IMR-90 (cell line): ENCODE measurements around the gene CDK5R1.

Source experiments
- BHLHE40 ChIP-seq: fragments of 150-350 bp; IDR thresholded peaks from 2 replicates; pipeline ENCODE4 v1.6.1; 2016; ENCODE audit warnings: mild to moderate bottlenecking, low read depth, low read length
- CEBPB ChIP-seq: IDR thresholded peaks from 2 replicates; pipeline ENCODE4 v1.6.1; 2012; ENCODE audit warnings: low read depth, low read length, improper control_type of control experiment
- CHD1 ChIP-seq: IDR thresholded peaks from 2 replicates; pipeline ENCODE4 v1.6.1; 2012; ENCODE audit warnings: low read depth, low read length, improper control_type of control experiment
- FOS ChIP-seq: fragments of 150-350 bp; IDR thresholded peaks from 2 replicates; pipeline ENCODE4 v1.6.1; 2016; ENCODE audit warnings: low read depth, low read length
- MAFK ChIP-seq: IDR thresholded peaks from 2 replicates; pipeline ENCODE4 v1.6.1; 2012; ENCODE audit warnings: low read depth, low read length, improper control_type of control experiment
- MAZ ChIP-seq: IDR thresholded peaks from 2 replicates; pipeline ENCODE4 v1.6.1; 2012; ENCODE audit warnings: low read depth, mild to moderate bottlenecking, low read length, improper control_type of control experiment, moderate library complexity, borderline replicate concordance
- MXI1 ChIP-seq: IDR thresholded peaks from 2 replicates; pipeline ENCODE4 v1.6.1; 2012; ENCODE audit warnings: low read depth, mild to moderate bottlenecking, low read length, moderate library complexity, borderline replicate concordance
- POLR2A ChIP-seq: IDR thresholded peaks from 2 replicates; pipeline ENCODE4 v1.6.1; 2012; ENCODE audit warnings: mild to moderate bottlenecking, low read depth, low read length
- RAD21 ChIP-seq: IDR thresholded peaks from 2 replicates; pipeline ENCODE4 v1.6.1; 2012; ENCODE audit warnings: low read length, improper control_type of control experiment
- RCOR1 ChIP-seq: IDR thresholded peaks from 2 replicates; pipeline ENCODE4 v1.6.1; 2012; ENCODE audit warnings: mild to moderate bottlenecking, low read length, improper control_type of control experiment; ENCODE audit not compliant: insufficient replicate concordance
- RFX5 ChIP-seq: IDR thresholded peaks from 2 replicates; pipeline ENCODE4 v1.8.0; 2012; ENCODE audit warnings: low read depth, mild to moderate bottlenecking, low read length, moderate library complexity
- SMC3 ChIP-seq: fragments of 150-350 bp; IDR thresholded peaks from 2 replicates; pipeline ENCODE4 v1.6.1; 2016; ENCODE audit warnings: low read depth, mild to moderate bottlenecking, antibody characterized with exemption, low read length, moderate library complexity
- TF ChIP-seq, protein P1 (sequence below): conservative IDR thresholded peaks from 2 replicates; pipeline ENCODE4 v1.5.1; 2012; ENCODE audit warnings: mild to moderate bottlenecking, low read depth, low read length, improper control_type of control experiment
- TF ChIP-seq, protein P2 (sequence below): fragments of 150-350 bp; IDR thresholded peaks from 2 replicates; pipeline ENCODE4 v1.6.1; 2017; ENCODE audit warnings: mild to moderate bottlenecking, antibody characterized with exemption, low read length, low read depth

DNA sequence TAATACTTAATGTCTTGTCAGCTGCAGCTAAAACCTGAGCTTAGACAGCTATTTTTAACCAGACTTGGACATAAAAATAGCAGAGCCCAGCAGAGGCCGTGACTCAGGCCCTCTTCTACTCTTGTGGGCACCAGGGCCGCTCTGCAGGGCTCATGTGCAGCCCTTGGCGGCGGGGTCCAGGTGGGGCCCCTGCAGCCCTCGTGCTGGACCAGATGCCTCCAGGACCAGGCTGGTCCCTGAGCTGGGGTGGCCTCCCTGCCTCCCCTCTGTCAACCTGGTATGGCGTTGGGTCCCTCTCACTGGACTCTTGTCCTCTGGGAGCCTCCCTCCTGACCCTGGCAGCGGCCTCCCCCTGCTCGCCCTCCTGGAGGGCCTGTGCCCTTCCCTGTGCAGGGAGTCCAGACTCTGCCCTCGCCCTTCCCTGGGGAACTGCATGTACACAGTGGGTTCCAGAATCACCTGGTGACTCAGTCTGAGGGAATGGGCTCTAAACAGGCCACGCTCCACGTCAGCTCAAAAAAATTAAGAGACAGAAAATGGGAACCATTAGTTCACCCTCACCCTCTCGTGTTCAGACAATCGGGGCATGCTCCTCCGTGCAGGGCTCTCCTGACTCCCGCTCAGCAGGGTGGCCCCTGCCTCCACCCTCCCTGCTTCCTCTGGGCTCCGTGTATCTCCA lies 9.7 kb downstream of the CDK5R1 start:
- TF ChIP-seq CHD1 (no peak), CEBPB (no peak), POLR2A (no peak), FOS (peak; percentile 35; the same call in 1 of the 2 replicates), RAD21 (no peak), SMC3 (no peak), RFX5 (no peak), MAFK (no peak), MXI1 (no peak), BHLHE40 (no peak), MAZ (no peak), RCOR1 (no peak)
- TF ChIP-seq, protein P1, sequence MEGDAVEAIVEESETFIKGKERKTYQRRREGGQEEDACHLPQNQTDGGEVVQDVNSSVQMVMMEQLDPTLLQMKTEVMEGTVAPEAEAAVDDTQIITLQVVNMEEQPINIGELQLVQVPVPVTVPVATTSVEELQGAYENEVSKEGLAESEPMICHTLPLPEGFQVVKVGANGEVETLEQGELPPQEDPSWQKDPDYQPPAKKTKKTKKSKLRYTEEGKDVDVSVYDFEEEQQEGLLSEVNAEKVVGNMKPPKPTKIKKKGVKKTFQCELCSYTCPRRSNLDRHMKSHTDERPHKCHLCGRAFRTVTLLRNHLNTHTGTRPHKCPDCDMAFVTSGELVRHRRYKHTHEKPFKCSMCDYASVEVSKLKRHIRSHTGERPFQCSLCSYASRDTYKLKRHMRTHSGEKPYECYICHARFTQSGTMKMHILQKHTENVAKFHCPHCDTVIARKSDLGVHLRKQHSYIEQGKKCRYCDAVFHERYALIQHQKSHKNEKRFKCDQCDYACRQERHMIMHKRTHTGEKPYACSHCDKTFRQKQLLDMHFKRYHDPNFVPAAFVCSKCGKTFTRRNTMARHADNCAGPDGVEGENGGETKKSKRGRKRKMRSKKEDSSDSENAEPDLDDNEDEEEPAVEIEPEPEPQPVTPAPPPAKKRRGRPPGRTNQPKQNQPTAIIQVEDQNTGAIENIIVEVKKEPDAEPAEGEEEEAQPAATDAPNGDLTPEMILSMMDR = no peak
- TF ChIP-seq, protein P2, sequence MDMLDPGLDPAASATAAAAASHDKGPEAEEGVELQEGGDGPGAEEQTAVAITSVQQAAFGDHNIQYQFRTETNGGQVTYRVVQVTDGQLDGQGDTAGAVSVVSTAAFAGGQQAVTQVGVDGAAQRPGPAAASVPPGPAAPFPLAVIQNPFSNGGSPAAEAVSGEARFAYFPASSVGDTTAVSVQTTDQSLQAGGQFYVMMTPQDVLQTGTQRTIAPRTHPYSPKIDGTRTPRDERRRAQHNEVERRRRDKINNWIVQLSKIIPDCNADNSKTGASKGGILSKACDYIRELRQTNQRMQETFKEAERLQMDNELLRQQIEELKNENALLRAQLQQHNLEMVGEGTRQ = no peak
